Esophagus squamous epithelium (tissue), 4 donors: ENCODE data around the gene C16orf74.

ENCODE experiments used
- CTCF ChIP-seq, 6 experiments: fragments of 450-650 bp in 4 of 6; fragments of 200-600 bp in 2 of 6; sonication (generic) in 2 of 6; IDR thresholded peaks; one replicate each; pipeline ENCODE4 v1.5.1; 2016 to 2019; ENCODE audit warnings: antibody characterized with exemption in 6 of 6, mild to moderate bottlenecking in 4 of 6, moderate library complexity in 4 of 6
- POLR2A ChIP-seq, 4 donors: fragments of 450-650 bp; IDR thresholded peaks; one replicate each; pipeline ENCODE4 v1.6.1; 2017; ENCODE audit warnings: antibody characterized with exemption in 4 of 4, mild to moderate bottlenecking in 4 of 4, moderate library complexity in 3 of 4

DNA sequence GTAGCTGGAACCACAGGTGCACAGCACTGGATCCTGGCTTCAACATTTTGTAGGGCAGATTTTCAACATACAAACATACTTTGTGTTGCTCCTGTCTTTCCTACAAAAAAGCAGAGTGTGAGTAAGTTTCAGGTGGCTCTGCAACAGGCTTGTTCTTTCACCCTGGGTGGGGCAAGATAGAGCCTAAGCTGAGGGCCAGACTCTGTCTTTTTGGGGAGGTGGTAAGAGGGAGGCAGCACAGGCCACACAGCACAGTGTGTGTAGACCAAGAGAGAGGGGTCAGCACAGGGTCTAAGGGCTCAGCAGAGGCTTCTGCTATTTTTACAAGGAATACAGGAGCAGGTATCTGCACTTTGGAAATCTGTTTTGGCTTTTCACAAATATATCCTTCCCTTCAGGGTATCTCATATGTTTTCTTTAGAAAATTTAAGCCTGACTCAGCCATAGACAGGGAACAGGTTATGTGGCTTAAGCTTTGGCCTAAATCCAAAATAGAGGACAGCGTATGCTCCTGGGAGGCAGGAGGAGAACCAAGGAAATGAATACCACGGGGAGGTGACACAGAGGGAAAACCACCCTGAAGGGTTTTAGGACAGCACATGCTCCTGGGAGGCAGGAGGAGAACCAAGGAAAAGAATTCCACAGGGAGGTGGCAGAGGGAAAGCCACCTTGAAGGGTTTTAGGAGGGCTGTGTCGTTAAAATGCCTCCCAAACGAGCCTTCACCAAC is 26.9 kb upstream of the C16orf74 start:
- TF ChIP-seq CTCF (IDR thresholded peaks at IDR 0.05) = no peak
- TF ChIP-seq POLR2A (IDR thresholded peaks at IDR 0.05) = no peak
